H9 (cell line): ENCODE measurements around the gene MRTFB. TPM values are rescaled to one million over a fixed set of nuclear protein-coding genes. Genes with fewer than 3 reads are reported as not detected.

Experiments used
- DNase-seq: peaks from one replicate; pipeline ENCODE4 v3.0.0-alpha.2; 2017
- H2AFZ ChIP-seq: one replicate; pipeline ENCODE4 v1.6.1; 2013; ENCODE audit warnings: mild to moderate bottlenecking, low read length, control low read depth, moderate library complexity
- H2AK5ac ChIP-seq: 2 replicates; pipeline ENCODE4 v1.6.1; 2013; ENCODE audit warnings: low read length, control low read depth, mixed read lengths; ENCODE audit not compliant: insufficient read length
- H2BK120ac ChIP-seq: one replicate; pipeline ENCODE4 v1.6.1; 2013; ENCODE audit warnings: low read depth, mild to moderate bottlenecking, low read length, control low read depth, inconsistent platforms; ENCODE audit not compliant: poor library complexity, severe bottlenecking
- H2BK12ac ChIP-seq: 2 replicates; pipeline ENCODE4 v1.6.1; 2013; ENCODE audit warnings: low read length, control low read depth, mixed read lengths, low read depth; ENCODE audit not compliant: insufficient read length
- H2BK15ac ChIP-seq: 2 replicates; pipeline ENCODE4 v1.6.1; 2013; ENCODE audit warnings: low read depth, low read length, control low read depth
- H2BK20ac ChIP-seq: one replicate; pipeline ENCODE4 v1.6.1; 2013; ENCODE audit warnings: low read depth, mild to moderate bottlenecking, low read length, control low read depth, inconsistent platforms; ENCODE audit not compliant: poor library complexity, severe bottlenecking
- H2BK5ac ChIP-seq: 2 replicates; pipeline ENCODE4 v1.6.1; 2013; ENCODE audit warnings: low read length, control low read depth, mixed read lengths; ENCODE audit not compliant: insufficient read length
- H3K14ac ChIP-seq: 2 replicates; pipeline ENCODE4 v1.6.1; 2013; ENCODE audit warnings: low read length, control low read depth; ENCODE audit not compliant: insufficient read depth
- H3K18ac ChIP-seq: 2 replicates; pipeline ENCODE4 v1.6.1; 2013; ENCODE audit warnings: low read depth, mild to moderate bottlenecking, mixed read lengths, low read length, control low read depth; ENCODE audit not compliant: insufficient read length
- H3K23ac ChIP-seq: 2 replicates; pipeline ENCODE4 v1.6.1; 2013; ENCODE audit warnings: low read length, control low read depth, mixed read lengths, low read depth; ENCODE audit not compliant: insufficient read length
- H3K23me2 ChIP-seq: 2 replicates; pipeline ENCODE4 v1.6.1; 2013; ENCODE audit warnings: low read depth, mild to moderate bottlenecking, mixed read lengths, low read length, control low read depth; ENCODE audit not compliant: insufficient read length, poor library complexity, severe bottlenecking
- H3K27ac ChIP-seq: 2 replicates; pipeline ENCODE4 v1.5.1; 2013; ENCODE audit warnings: low read length, control low read depth, mixed read lengths, low read depth; ENCODE audit not compliant: insufficient read length
- H3K27me3 ChIP-seq: 2 replicates; pipeline ENCODE4 v1.6.1; 2013; ENCODE audit warnings: low read length, control low read depth, inconsistent platforms; ENCODE audit not compliant: insufficient read depth
- H3K4ac ChIP-seq: 2 replicates; pipeline ENCODE4 v1.6.1; 2013; ENCODE audit warnings: low read depth, mild to moderate bottlenecking, control low read depth, inconsistent platforms, low read length, moderate library complexity
- H3K4me1 ChIP-seq: 2 replicates; pipeline ENCODE4 v1.6.1; 2013; ENCODE audit warnings: low read length, control low read depth, inconsistent platforms; ENCODE audit not compliant: insufficient read depth
- H3K4me2 ChIP-seq: 2 replicates; pipeline ENCODE4 v1.6.1; 2013; ENCODE audit warnings: low read length, control low read depth, mixed read lengths; ENCODE audit not compliant: insufficient read length, insufficient read depth
- H3K56ac ChIP-seq: 2 replicates; pipeline ENCODE4 v1.6.1; 2013; ENCODE audit warnings: low read depth, mild to moderate bottlenecking, mixed read lengths, low read length, control low read depth; ENCODE audit not compliant: insufficient read length
- H3K79me1 ChIP-seq: 2 replicates; pipeline ENCODE4 v1.6.1; 2013; ENCODE audit warnings: low read depth, mild to moderate bottlenecking, moderate library complexity, low read length, control low read depth, inconsistent platforms; ENCODE audit not compliant: insufficient read depth, poor library complexity, severe bottlenecking
- H3K79me2 ChIP-seq: 2 replicates; pipeline ENCODE4 v1.6.1; 2013; ENCODE audit warnings: low read length, control low read depth, inconsistent platforms; ENCODE audit not compliant: insufficient read depth
- H3K9ac ChIP-seq: 2 replicates; pipeline ENCODE4 v1.6.1; 2013; ENCODE audit warnings: low read length, control low read depth, mixed read lengths; ENCODE audit not compliant: insufficient read length; ENCODE audit errors: extremely low read depth
- H3K9me3 ChIP-seq: one replicate; pipeline ENCODE4 v1.6.1; 2013; ENCODE audit warnings: low read depth, low read length, inconsistent platforms; ENCODE audit not compliant: control insufficient read depth
- H3T11ph ChIP-seq: one replicate; pipeline ENCODE4 v1.6.1; 2013; ENCODE audit warnings: mild to moderate bottlenecking, low read length, control low read depth, inconsistent platforms
- H4K20me1 ChIP-seq: one replicate; pipeline ENCODE4 v1.6.1; 2013; ENCODE audit not compliant: control insufficient read depth, insufficient read length, insufficient read depth
- H4K5ac ChIP-seq: 2 replicates; pipeline ENCODE4 v1.6.1; 2013; ENCODE audit warnings: low read depth, mild to moderate bottlenecking, mixed read lengths, low read length, control low read depth; ENCODE audit not compliant: insufficient read length
- H4K8ac ChIP-seq: replicated peaks from 2 replicates; pipeline ENCODE4 v1.6.1; 2013; ENCODE audit warnings: low read length, control low read depth, mixed read lengths, low read depth; ENCODE audit not compliant: insufficient read length
- H4K91ac ChIP-seq: 2 replicates; pipeline ENCODE4 v1.6.1; 2013; ENCODE audit warnings: low read depth, mild to moderate bottlenecking, moderate library complexity, mixed read lengths, low read length, control low read depth; ENCODE audit not compliant: insufficient read length
- H3K27ac Mint-ChIP-seq, 3 experiments: 2 replicates in 2 of 3; 3 replicates in 1 of 3; pipeline ENCODE4 v1.8.0; 2020 to 2021; ENCODE audit warnings: mixed read lengths in 3 of 3, mild to moderate bottlenecking in 1 of 3, moderate library complexity in 1 of 3
- H3K27me3 Mint-ChIP-seq: 2 replicates; pipeline ENCODE4 v1.8.0; 2021; ENCODE audit warnings: low read depth, mild to moderate bottlenecking, moderate library complexity, mixed read lengths
- H3K36me3 Mint-ChIP-seq, 3 experiments: 2 replicates in 2 of 3; 3 replicates in 1 of 3; pipeline ENCODE4 v1.8.0; 2020 to 2021; ENCODE audit warnings: low read depth in 3 of 3, mixed read lengths in 3 of 3; ENCODE audit not compliant: insufficient read depth in 1 of 3
- H3K4me1 Mint-ChIP-seq, 2 experiments: 2 replicates each; pipeline ENCODE4 v1.8.0; 2020; ENCODE audit warnings: mixed read lengths in 2 of 2
- H3K4me3 Mint-ChIP-seq, 2 experiments: 2 replicates in 1 of 2; 3 replicates in 1 of 2; pipeline ENCODE4 v1.8.0; 2020 to 2021; ENCODE audit warnings: mild to moderate bottlenecking in 2 of 2, mixed read lengths in 2 of 2, moderate library complexity in 1 of 2
- H3K9me3 Mint-ChIP-seq, 2 experiments: 2 replicates in 1 of 2; 3 replicates in 1 of 2; pipeline ENCODE4 v1.8.0; 2020; ENCODE audit warnings: mild to moderate bottlenecking in 2 of 2, mixed read lengths in 2 of 2, moderate library complexity in 1 of 2
- total RNA-seq: library from RNA; stranded (reverse); gene quantifications from 2 replicates; pipeline ENCODE4 v1.2.1, GENCODE V29; 2021
- TF ChIP-seq, protein P1 (sequence below): fragments of 200-600 bp; sonication (generic); conservative IDR thresholded peaks from 3 replicates; pipeline ENCODE4 v1.8.0; 2021; ENCODE audit warnings: antibody characterized with exemption, mild to moderate bottlenecking

The MRTFB gene
- total RNA-seq, 1 experiment from 2014 or later: 29.9 TPM

DNA sequence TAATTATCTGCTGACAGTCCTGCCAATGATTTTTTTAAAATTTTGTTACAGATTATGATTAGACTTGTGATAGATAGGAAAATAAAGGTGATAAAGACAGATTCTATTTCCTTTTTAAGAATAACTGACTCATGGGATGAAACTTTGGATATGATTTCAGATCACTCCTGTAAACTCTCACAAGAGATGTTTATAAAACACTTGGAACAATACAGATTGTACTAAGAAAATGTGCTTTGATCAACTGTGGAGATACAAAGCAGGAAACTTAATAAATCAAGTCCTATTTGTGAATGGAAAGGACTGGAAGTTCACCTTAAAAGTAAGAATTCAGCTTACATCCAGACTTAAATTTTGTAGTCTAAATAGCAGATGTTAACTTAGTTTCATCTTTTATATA lies 21.4 kb downstream of the MRTFB start:
- H2BK15ac ChIP-seq: no peak overlapping the region
- H4K8ac ChIP-seq: no peak overlapping the region
- TF ChIP-seq, protein P1, sequence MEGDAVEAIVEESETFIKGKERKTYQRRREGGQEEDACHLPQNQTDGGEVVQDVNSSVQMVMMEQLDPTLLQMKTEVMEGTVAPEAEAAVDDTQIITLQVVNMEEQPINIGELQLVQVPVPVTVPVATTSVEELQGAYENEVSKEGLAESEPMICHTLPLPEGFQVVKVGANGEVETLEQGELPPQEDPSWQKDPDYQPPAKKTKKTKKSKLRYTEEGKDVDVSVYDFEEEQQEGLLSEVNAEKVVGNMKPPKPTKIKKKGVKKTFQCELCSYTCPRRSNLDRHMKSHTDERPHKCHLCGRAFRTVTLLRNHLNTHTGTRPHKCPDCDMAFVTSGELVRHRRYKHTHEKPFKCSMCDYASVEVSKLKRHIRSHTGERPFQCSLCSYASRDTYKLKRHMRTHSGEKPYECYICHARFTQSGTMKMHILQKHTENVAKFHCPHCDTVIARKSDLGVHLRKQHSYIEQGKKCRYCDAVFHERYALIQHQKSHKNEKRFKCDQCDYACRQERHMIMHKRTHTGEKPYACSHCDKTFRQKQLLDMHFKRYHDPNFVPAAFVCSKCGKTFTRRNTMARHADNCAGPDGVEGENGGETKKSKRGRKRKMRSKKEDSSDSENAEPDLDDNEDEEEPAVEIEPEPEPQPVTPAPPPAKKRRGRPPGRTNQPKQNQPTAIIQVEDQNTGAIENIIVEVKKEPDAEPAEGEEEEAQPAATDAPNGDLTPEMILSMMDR: no peak
- H3T11ph ChIP-seq: no peak overlapping the region
- no peak overlapping the region for H3K27ac ChIP-seq
- H3K18ac ChIP-seq: no peak overlapping the region
- Mint-ChIP-seq H3K9me3 (no peaks in the 10 kb centered on the region), H3K27ac (no peak overlapping the region), H3K4me1 (peaks cover 22 to 30% of the 10 kb centered on the region in 2 experiments), H3K4me3 (no peak overlapping the region), H3K36me3 (peaks cover 0 to 9% (median 0%) of the 10 kb centered on the region in 3 experiments; a peak in 3 of 7 replicates), H3K27me3 (no peaks in the 10 kb centered on the region)
- no peak overlapping the region for H4K5ac ChIP-seq
- no peak overlapping the region for H2BK20ac ChIP-seq
- H4K91ac ChIP-seq: no peak overlapping the region
- no peak overlapping the region for H2BK120ac ChIP-seq
- H3K4ac ChIP-seq: no peak overlapping the region
- H2AK5ac ChIP-seq: no peak overlapping the region
- peaks cover 7% of the 10 kb centered on the region; the same call in 1 of the 2 replicates for H3K79me2 ChIP-seq
- H3K14ac ChIP-seq: no peak overlapping the region
- no peaks in the 10 kb centered on the region for H3K9me3 ChIP-seq
- H2AFZ ChIP-seq: no peak overlapping the region
- no peak overlapping the region for H3K9ac ChIP-seq
- no peak overlapping the region for H2BK5ac ChIP-seq
- no peaks in the 10 kb centered on the region for H3K23me2 ChIP-seq
- H3K27me3 ChIP-seq: no peaks in the 10 kb centered on the region
- H3K23ac ChIP-seq: no peak overlapping the region
- H3K79me1 ChIP-seq: peaks cover 12% of the 10 kb centered on the region
- no peak overlapping the region for H2BK12ac ChIP-seq
- H3K4me1 ChIP-seq: peaks cover 2% of the 10 kb centered on the region; the same call in 1 of the 2 replicates
- no peak overlapping the region for H3K4me2 ChIP-seq
- H4K20me1 ChIP-seq: no peaks in the 10 kb centered on the region
- no peak for DNase-seq
- no peak overlapping the region for H3K56ac ChIP-seq
